GM19397 (cell line): ENCODE results near the gene CCNA1.

ENCODE experiments used
- ATAC-seq: cut with Tn5 transposase; IDR thresholded peaks from one replicate; pipeline ENCODE4 v1.9.1; 2021; ENCODE audit warnings: mild to moderate bottlenecking, moderate library complexity; ENCODE audit not compliant: unreplicated experiment

Gene CCNA1

DNA sequence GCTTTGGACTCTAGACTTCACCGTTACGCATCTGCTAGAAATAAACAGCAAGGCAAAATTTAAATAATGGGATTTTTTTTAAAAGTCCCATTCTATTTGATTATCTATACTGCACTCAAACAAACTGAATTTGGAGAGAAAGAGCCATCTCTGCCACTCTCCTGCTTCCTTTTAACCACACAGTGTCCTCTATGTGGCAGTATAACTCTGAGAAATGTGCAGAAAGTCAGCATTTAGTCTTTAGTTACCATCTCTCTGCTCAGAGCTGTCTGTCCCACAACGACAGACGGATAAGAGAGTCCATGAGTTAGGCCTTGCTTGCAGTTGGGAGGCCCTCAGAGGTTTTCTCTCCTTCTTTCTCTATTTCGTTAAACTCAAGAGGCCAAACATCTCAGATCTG is 21.2 kb downstream of the CCNA1 start:
- no peak for ATAC-seq

DNA sequence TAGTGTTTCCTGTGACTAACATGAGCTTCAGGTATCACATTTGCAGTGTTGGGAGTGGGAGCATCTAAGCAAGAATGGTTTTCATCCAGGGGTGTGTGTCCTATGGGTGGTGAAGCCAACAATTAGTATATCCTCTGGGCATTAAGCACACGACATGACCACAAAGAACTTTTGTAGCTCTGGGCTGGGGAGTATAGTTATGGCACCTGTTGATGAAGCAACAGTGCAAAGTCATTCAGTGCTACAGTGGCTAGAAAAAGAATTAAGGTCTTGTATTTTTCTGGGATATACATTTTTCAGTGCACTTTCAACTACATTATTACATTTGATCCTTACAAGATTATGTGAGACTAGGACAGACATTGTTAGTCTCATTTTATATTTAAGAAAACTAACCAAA is 21.8 kb downstream of the CCNA1 start:
- no peak for ATAC-seq

DNA sequence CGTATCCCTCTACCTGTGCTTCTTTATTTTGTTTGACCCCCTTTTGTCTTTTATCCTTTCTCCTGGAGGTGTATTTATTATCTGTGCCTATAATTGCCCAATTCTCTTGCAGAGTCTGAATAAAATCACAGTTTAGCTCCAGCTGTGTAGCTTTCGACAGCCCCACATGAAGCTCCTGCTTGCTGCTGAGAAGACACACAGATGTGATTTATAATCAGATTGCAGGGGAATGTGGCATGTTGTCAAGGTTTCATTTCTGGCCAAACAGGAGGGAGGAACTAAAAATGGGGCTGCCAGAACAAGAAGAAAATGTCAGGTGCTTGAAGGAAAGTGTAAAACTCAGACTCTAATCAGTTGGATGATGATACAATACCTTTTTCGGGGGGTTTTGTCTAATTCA is 22.7 kb downstream of the CCNA1 start:
- no peak for ATAC-seq

DNA sequence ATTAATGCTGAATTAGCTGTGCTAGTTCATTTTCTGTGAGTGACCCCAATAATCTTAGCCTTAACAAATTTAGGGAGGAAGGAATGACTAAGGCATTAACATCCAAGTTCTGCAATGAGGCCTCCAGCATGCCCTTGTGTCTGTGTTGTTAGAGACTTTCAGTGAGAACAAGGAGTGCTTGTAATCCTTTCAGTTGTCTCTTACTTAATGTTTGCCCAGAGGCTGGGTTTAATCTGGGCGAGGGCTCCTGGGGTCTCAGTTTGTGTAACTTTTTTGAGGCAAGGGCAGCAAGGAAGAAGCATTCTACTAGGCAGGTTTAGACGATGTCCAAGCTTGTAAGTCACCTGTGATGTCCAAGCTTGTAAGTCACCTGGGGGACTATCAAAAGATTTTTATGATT is 24.3 kb downstream of the CCNA1 start:
- no peak for ATAC-seq

DNA sequence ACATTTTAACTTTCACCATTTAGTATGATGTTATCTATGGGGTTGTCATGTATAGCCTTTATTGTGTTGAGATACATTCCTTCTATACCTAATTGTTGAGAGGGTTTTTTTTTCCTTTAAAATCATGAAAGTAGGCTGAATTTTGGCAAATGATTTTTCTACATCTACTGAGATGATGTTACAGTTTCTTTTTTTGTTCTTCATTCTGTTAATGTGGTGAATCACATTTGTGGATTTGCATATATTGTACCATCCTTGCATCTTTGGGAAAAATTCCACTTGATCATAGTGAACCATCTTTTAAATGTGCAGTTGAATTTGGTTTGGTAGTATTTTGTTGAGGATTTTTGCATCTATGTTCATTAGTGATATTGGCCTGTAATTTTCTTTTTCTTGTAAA is 29.2 kb downstream of the CCNA1 start:
- no peak for ATAC-seq

DNA sequence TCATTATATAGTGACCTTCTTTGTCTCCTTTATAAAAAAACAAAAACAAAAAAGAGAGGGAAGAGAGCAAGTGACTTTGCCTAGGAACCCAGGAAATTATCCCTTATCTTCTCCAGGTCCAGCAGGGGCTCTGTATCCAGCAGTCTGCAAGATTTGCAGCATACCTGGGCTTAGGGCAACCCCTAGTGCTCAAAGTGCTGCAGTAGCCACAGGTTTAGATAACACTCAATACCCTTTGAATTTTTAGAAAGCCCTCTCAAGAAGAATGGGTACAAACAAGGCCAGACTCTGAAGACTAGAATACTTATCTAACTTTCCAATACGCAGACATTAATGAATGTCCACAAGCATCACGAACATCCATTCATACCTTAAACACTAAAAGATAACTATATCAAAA is 43.2 kb downstream of the CCNA1 start:
- no peak for ATAC-seq

DNA sequence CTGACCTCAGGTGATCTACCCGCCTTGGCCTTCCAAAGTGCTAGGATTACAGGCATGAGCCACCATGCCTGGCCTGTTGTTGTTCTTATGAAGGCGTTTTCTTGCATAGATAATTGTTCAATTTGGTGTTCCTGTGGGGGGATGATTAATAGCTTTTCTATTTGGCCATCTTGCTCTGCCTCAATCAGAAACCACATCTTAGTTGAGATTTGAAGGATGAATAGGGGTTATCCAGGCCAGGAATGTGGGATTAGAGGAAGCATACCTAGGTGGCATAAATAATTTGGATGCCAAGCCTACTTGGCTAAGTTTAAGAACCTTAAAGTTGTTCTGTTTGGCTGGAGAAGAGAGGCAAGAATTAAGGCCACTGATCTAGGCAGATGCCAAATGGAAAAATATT is 44.4 kb downstream of the CCNA1 start:
- ATAC-seq, result no peak

DNA sequence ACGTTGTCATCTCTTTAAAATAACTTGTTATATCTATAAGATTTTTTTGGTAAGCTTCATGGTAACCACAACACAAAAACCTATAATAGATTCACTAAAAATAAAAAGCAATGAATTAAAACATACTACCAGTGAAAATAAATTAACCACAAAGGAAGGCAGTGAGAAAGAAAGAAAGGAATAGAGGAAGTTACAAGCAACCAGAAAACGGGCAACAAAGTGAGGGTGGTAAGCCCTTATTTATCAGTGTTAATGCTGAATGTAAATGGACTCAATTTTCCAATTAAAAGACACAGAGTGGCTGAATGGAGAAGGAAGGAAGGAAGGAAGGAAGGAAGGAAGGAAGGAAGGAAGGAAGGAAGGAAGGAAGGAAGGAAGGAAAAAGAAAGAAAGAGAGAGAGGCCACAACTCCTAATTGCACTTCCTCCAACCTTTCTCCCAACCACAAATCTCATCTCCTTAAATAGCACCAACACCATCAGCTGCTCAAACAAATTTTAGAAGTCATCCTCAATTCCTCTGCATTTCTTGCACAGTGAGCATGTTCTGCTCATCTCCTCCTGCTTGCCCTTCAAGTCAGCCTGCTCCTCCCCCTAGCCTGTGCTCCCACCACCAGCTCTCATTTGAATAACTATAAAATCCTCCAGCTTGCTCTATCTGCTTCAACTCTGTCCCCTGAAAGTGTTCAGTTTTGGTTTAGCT is 48.6 kb downstream of the CCNA1 start:
- no peak for ATAC-seq

DNA sequence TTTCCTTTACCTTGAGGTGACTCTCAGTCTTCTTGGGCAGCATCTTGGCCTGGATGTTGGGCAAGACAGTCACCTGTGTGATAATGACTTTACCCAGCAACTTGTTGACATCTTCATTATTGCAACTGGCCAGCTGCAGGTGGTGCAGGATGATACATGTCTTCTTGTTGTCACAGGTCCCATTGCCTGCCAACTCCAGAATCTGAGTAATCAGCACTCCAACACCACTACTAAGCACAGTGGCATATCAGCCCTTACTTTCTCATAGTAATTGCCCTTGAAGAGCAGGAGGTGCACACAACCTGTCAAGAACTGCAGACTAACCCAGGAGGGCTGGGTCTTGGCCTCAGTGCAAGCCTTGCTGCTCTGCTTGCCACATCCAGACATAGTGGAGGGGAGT is 57.8 kb downstream of the CCNA1 start:
- ATAC-seq, result no peak
